Brain microvascular endothelial cell (primary cell): ENCODE data around the gene FGF5.

Source experiments
- DNase-seq: peaks from one replicate; pipeline ENCODE4 v3.0.0-alpha.2; 2020
- H3K27ac ChIP-seq: fragments of 250-450 bp; sonication (Bioruptor Pico); 2 replicates; pipeline ENCODE4 v1.5.1; 2020; ENCODE audit warnings: mild to moderate bottlenecking, moderate library complexity
- H3K27me3 ChIP-seq: fragments of 250-450 bp; sonication (Bioruptor Pico); replicated peaks from 2 replicates; pipeline ENCODE4 v1.5.1; 2020; ENCODE audit warnings: mild to moderate bottlenecking
- H3K36me3 ChIP-seq: fragments of 250-450 bp; sonication (Bioruptor Pico); replicated peaks from 2 replicates; pipeline ENCODE4 v1.5.1; 2020; ENCODE audit warnings: mild to moderate bottlenecking
- H3K4me3 ChIP-seq: 2 replicates; pipeline ENCODE4 v1.5.1; 2011; ENCODE audit warnings: low read depth, mild to moderate bottlenecking, control low read depth, low read length, moderate library complexity
- in situ Hi-C: cut with HindIII; loops from 2 replicates; pipeline ENCODE4 v1.10.0; 2017; ENCODE audit warnings: low sequenced_read_pairs, low pct_ligation_motif_present
- TF ChIP-seq, protein P1 (sequence below): IDR thresholded peaks from 2 replicates; pipeline ENCODE4 v1.5.1; 2011; ENCODE audit warnings: low read depth, mild to moderate bottlenecking, moderate library complexity, low read length, control low read depth, inconsistent platforms; ENCODE audit errors: missing control alignments

FGF5 gene

GRCh38 chr4:80266253-80266901, at the start of gene FGF5:
FGF5 (plus strand) TSS chr4:80266664; CDS start chr4:80266825, 161 bp downstream.
- peak within 1 kb of the TSS; percentile 95 for H3K4me3 ChIP-seq
- H3K36me3 ChIP-seq: no peaks in the 10 kb centered on the region
- in situ Hi-C loops: no loop called here
- peak within 1 kb of the TSS; percentile 94 for H3K27ac ChIP-seq
- TF ChIP-seq, protein P1, sequence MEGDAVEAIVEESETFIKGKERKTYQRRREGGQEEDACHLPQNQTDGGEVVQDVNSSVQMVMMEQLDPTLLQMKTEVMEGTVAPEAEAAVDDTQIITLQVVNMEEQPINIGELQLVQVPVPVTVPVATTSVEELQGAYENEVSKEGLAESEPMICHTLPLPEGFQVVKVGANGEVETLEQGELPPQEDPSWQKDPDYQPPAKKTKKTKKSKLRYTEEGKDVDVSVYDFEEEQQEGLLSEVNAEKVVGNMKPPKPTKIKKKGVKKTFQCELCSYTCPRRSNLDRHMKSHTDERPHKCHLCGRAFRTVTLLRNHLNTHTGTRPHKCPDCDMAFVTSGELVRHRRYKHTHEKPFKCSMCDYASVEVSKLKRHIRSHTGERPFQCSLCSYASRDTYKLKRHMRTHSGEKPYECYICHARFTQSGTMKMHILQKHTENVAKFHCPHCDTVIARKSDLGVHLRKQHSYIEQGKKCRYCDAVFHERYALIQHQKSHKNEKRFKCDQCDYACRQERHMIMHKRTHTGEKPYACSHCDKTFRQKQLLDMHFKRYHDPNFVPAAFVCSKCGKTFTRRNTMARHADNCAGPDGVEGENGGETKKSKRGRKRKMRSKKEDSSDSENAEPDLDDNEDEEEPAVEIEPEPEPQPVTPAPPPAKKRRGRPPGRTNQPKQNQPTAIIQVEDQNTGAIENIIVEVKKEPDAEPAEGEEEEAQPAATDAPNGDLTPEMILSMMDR: no peak
- DNase-seq: peak; percentile 90
- no peaks in the 10 kb centered on the region for H3K27me3 ChIP-seq

GRCh38 chr4:80219301-80220025, 47.0 kb upstream of the FGF5 start:
- no peaks in the 10 kb centered on the region for H3K27me3 ChIP-seq
- no peak overlapping the region for H3K27ac ChIP-seq
- in situ Hi-C loops: no loop called here

DNA sequence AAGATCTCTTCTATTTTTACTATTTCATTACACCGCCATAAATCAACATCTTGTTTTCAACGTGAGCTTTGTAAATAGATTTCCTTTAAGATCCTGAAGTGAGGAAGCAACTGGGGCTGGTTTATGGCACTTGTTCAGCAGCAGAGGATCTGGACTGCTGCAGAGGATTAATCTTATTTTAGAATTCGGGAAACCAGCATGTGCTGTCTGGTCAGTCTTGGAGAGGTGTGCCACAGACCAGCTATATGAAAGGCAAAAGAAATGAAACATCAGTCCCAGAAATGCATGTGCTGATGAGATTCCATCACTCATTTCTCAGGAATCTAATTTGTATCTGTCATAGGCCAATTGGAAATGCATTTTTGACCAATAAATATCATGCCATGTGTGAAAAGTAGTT, 45.8 kb upstream of the FGF5 start:
- in situ Hi-C loops: no loop called here
- Histone ChIP-seq H3K27ac (no peak overlapping the region), H3K27me3 (no peaks in the 10 kb centered on the region), H3K36me3 (no peaks in the 10 kb centered on the region), H3K4me3 (no peak overlapping the region)
- TF ChIP-seq, protein P1: no peak
- no peak for DNase-seq

More at GRCh38 chr4:80219301-80220025, 47.0 kb upstream of the FGF5 start:
- DNase-seq: no peak
- TF ChIP-seq, protein P1: no peak
- no peak overlapping the region for H3K4me3 ChIP-seq
- H3K36me3 ChIP-seq: no peaks in the 10 kb centered on the region

- DNase-seq: no peak
- TF ChIP-seq, protein P1: peak; percentile 33
These were observed 45.3 kb upstream of the FGF5 start for GRCh38 chr4:80221161-80221560.

GRCh38 chr4:80225595-80225994, 40.9 kb upstream of the FGF5 start:
- TF ChIP-seq, protein P1: no peak
- no peaks in the 10 kb centered on the region for H3K27me3 ChIP-seq
- in situ Hi-C loops: no loop called here
- DNase-seq: no peak
- H3K4me3 ChIP-seq: no peak overlapping the region
- H3K27ac ChIP-seq: no peak overlapping the region
- no peaks in the 10 kb centered on the region for H3K36me3 ChIP-seq

More at GRCh38 chr4:80221161-80221560, 45.3 kb upstream of the FGF5 start:
- no peak overlapping the region for H3K4me3 ChIP-seq
- H3K36me3 ChIP-seq: no peaks in the 10 kb centered on the region
- in situ Hi-C loops: no loop called here
- H3K27ac ChIP-seq: no peak overlapping the region
- no peaks in the 10 kb centered on the region for H3K27me3 ChIP-seq

DNA sequence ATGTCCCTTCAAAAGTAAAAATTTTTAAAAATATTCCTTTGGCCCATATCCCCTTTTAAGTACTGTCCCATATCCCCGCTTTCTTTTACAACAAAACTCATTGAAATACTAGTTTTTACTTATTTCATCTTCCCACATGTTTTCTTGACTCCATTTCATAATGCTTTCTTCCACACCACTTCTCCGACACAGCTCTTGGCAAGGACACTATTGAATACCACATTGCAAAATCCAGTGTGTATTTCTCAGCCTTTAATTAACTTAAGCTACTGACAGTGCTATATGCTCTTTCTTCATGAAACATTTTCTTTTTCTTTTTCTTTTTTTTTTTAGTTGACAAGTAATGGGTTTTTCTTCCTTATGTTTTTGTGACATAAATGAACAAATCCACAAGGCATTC, 40.4 kb upstream of the FGF5 start:
- TF ChIP-seq, protein P1: no peak
- H3K4me3 ChIP-seq: no peak overlapping the region
- no peak for DNase-seq
- no peaks in the 10 kb centered on the region for H3K36me3 ChIP-seq
- in situ Hi-C loops: no loop called here
- H3K27ac ChIP-seq: no peak overlapping the region
- H3K27me3 ChIP-seq: no peaks in the 10 kb centered on the region
